H1 (cell line): ENCODE measurements around the gene KCNMA1. TPM values are rescaled to one million over a fixed set of nuclear protein-coding genes. Genes with fewer than 3 reads are reported as not detected.

Experiments
- CTCF ChIA-PET: fragments of 300-600 bp; sonication (Branson Sonifier 250); formaldehyde crosslinking; loops from one replicate; lab custom pipeline; 2021; ENCODE audit not compliant: partially characterized antibody; lab: Charles Lee
- POLR2A ChIA-PET: fragments of 300-600 bp; sonication (Branson Sonifier 250); formaldehyde crosslinking; loops from one replicate; lab custom pipeline; 2021; ENCODE audit warnings: inconsistent platforms; ENCODE audit not compliant: partially characterized antibody; lab: Charles Lee
- DNase-seq, 2 experiments: peaks; one replicate each; pipeline versions ENCODE4 v3.0.0 to v3.0.0-alpha.2; 2010 to 2022; ENCODE audit warnings: low spot score in 2 of 2, low read depth in 1 of 2, mixed read lengths in 1 of 2
- FAIRE-seq: peaks from 2 replicates; lab custom pipeline; 2011; peaks lifted over from hg19 to GRCh38; lab: Jason Lieb, UNC
- H2AFZ ChIP-seq: 2 replicates; pipeline ENCODE4 v1.8.1; 2012; ENCODE audit warnings: low read length, inconsistent platforms
- H2AK5ac ChIP-seq: 2 replicates; pipeline ENCODE4 v1.6.1; 2013; ENCODE audit warnings: low read depth, low read length
- H2BK120ac ChIP-seq: replicated peaks from 2 replicates; pipeline ENCODE3; 2013; ENCODE audit warnings: low read depth, low read length, inconsistent platforms
- H2BK12ac ChIP-seq: 2 replicates; pipeline ENCODE4 v1.6.1; 2013; ENCODE audit warnings: low read depth, low read length
- H2BK15ac ChIP-seq: 2 replicates; pipeline ENCODE4 v1.6.1; 2013; ENCODE audit warnings: low read length
- H2BK20ac ChIP-seq: 2 replicates; pipeline ENCODE4 v1.6.1; 2013; ENCODE audit warnings: low read length
- H2BK5ac ChIP-seq: 2 replicates; pipeline ENCODE4 v1.6.1; 2013; ENCODE audit warnings: low read depth, low read length
- H3K14ac ChIP-seq: 2 replicates; pipeline ENCODE4 v1.6.1; 2013; ENCODE audit warnings: inconsistent platforms; ENCODE audit not compliant: insufficient read length
- H3K18ac ChIP-seq: 2 replicates; pipeline ENCODE4 v1.6.1; 2013; ENCODE audit warnings: low read length; ENCODE audit errors: extremely low read depth
- H3K23ac ChIP-seq: 2 replicates; pipeline ENCODE4 v1.6.1; 2013; ENCODE audit warnings: inconsistent platforms; ENCODE audit not compliant: insufficient read length
- H3K23me2 ChIP-seq: 2 replicates; pipeline ENCODE4 v1.6.1; 2013; ENCODE audit warnings: low read depth, low read length
- H3K27ac ChIP-seq: 2 replicates; pipeline ENCODE4 v1.6.1; 2011; ENCODE audit warnings: low read depth, low read length, inconsistent platforms
- H3K27me3 ChIP-seq, 4 experiments: replicated peaks in 1 of 4; 1 replicate in 1 of 4; 2 replicates in 3 of 4; pipeline versions ENCODE4 v1.6.1 to v1.8.1; 2011 to 2013; ENCODE audit warnings: low read length in 3 of 4, mild to moderate bottlenecking in 3 of 4, inconsistent platforms in 2 of 4, mixed read lengths in 2 of 4, moderate library complexity in 1 of 4; ENCODE audit not compliant: control insufficient read depth in 3 of 4, insufficient read depth in 3 of 4; ENCODE audit errors: extremely low read depth in 1 of 4
- H3K36me3 ChIP-seq, 4 experiments: 2 replicates each; pipeline versions ENCODE4 v1.6.1 to v1.8.1; 2011 to 2013; ENCODE audit warnings: mild to moderate bottlenecking in 4 of 4, low read length in 3 of 4, moderate library complexity in 2 of 4, control low read depth in 1 of 4, inconsistent platforms in 1 of 4; ENCODE audit not compliant: insufficient read depth in 4 of 4, control insufficient read depth in 2 of 4
- H3K4ac ChIP-seq: replicated peaks from 2 replicates; pipeline ENCODE3; 2013; ENCODE audit warnings: low read length, low read depth, mixed read lengths, inconsistent platforms; ENCODE audit not compliant: insufficient read length
- H3K4me1 ChIP-seq, 4 experiments: replicated peaks in 1 of 4; 1 replicate in 1 of 4; 2 replicates in 3 of 4; pipeline versions ENCODE4 v1.6.1 to v1.8.1; 2011 to 2013; ENCODE audit warnings: low read length in 3 of 4, inconsistent platforms in 2 of 4, mixed read lengths in 1 of 4; ENCODE audit not compliant: insufficient read depth in 4 of 4, control insufficient read depth in 3 of 4
- H3K4me2 ChIP-seq, 2 experiments: 2 replicates each; pipeline versions ENCODE4 v1.6.1 to v1.8.1; 2011 to 2013; ENCODE audit warnings: low read depth in 2 of 2, low read length in 2 of 2, control low read depth in 1 of 2, inconsistent platforms in 1 of 2, mild to moderate bottlenecking in 1 of 2; ENCODE audit not compliant: insufficient read depth in 1 of 2
- H3K4me3 ChIP-seq, 4 experiments: fragments of 200-600, 300-600 bp in 1 of 4; sonication (generic), shearing (Covaris generic), sonication (Bioruptor Twin) in 1 of 4; 2 replicates each; pipeline versions ENCODE4 v1.5.1 to v1.8.1; 2011 to 2016; ENCODE audit warnings: low read length in 4 of 4, low read depth in 3 of 4, control low read depth in 2 of 4, inconsistent platforms in 2 of 4, mild to moderate bottlenecking in 2 of 4, mixed read lengths in 1 of 4, moderate library complexity in 1 of 4; ENCODE audit not compliant: insufficient read depth in 2 of 4; ENCODE audit errors: extremely low read depth in 1 of 4
- H3K56ac ChIP-seq: replicated peaks from 2 replicates; pipeline ENCODE3; 2013; ENCODE audit warnings: low read depth, mild to moderate bottlenecking, mixed read lengths, low read length, inconsistent platforms; ENCODE audit not compliant: insufficient read length
- H3K79me1 ChIP-seq: 2 replicates; pipeline ENCODE4 v1.6.1; 2013; ENCODE audit warnings: low read depth, low read length, control low read depth
- H3K79me2 ChIP-seq, 2 experiments: 2 replicates each; pipeline versions ENCODE4 v1.6.1 to v1.8.1; 2012 to 2013; ENCODE audit warnings: low read length in 2 of 2, mild to moderate bottlenecking in 2 of 2, inconsistent platforms in 1 of 2; ENCODE audit not compliant: insufficient read depth in 2 of 2, control insufficient read depth in 1 of 2
- H3K9ac ChIP-seq, 4 experiments: replicated peaks in 1 of 4; 1 replicate in 1 of 4; 2 replicates in 3 of 4; pipeline versions ENCODE4 v1.6.1 to v1.8.1; 2011 to 2013; ENCODE audit warnings: low read depth in 3 of 4, low read length in 3 of 4, control low read depth in 2 of 4, mild to moderate bottlenecking in 2 of 4, moderate library complexity in 2 of 4, inconsistent platforms in 1 of 4; ENCODE audit errors: extremely low read depth in 1 of 4
- H3K9me3 ChIP-seq, 2 experiments: 2 replicates each; pipeline versions ENCODE4 v1.6.1 to v1.8.1; 2012 to 2013; ENCODE audit warnings: mild to moderate bottlenecking in 2 of 2, moderate library complexity in 2 of 2, control low read depth in 1 of 2, inconsistent platforms in 1 of 2, low read depth in 1 of 2, low read length in 1 of 2, mixed read lengths in 1 of 2; ENCODE audit not compliant: insufficient read depth in 2 of 2
- H4K20me1 ChIP-seq, 2 experiments: replicated peaks in 1 of 2; 2 replicates each; pipeline versions ENCODE3 to v1.8.1; 2011 to 2013; ENCODE audit warnings: inconsistent platforms in 2 of 2, low read length in 2 of 2, mild to moderate bottlenecking in 1 of 2; ENCODE audit not compliant: insufficient read depth in 2 of 2, control insufficient read depth in 1 of 2
- H4K5ac ChIP-seq: 2 replicates; pipeline ENCODE4 v1.6.1; 2013; ENCODE audit warnings: low read length, low read depth, mixed read lengths, inconsistent platforms; ENCODE audit not compliant: insufficient read length
- H4K8ac ChIP-seq: 2 replicates; pipeline ENCODE4 v1.8.0; 2013; ENCODE audit warnings: mild to moderate bottlenecking, moderate library complexity, low read length, inconsistent platforms; ENCODE audit not compliant: insufficient read depth; ENCODE audit errors: extremely low read depth
- H4K91ac ChIP-seq: replicated peaks from 2 replicates; pipeline ENCODE3; 2013; ENCODE audit warnings: low read length, mixed read lengths, inconsistent platforms; ENCODE audit not compliant: insufficient read length
- SAP30 ChIP-seq: fragments of 300-600 bp; sonication (generic); IDR thresholded peaks from 2 replicates; pipeline ENCODE4 v1.7.1; 2012; ENCODE audit warnings: low read length, moderate library complexity, mild to moderate bottlenecking, inconsistent platforms; ENCODE audit not compliant: insufficient read depth, insufficient replicate concordance
- SP1 ChIP-seq: IDR thresholded peaks from 2 replicates; pipeline ENCODE4 v1.6.1; 2011; ENCODE audit warnings: low read depth, low read length
- WGBS, 2 experiments: shearing (Covaris generic) in 1 of 2; methylation state at CpG; one replicate each; pipeline versions ENCODE4 v1.1.6 to v1.1.7; 2013 to 2015; ENCODE audit warnings: low lambda C conversion rate in 2 of 2, mixed read lengths in 2 of 2, inconsistent platforms in 1 of 2, low coverage in 1 of 2, missing lambda C conversion rate in 1 of 2; ENCODE audit not compliant: insufficient replicate concordance in 2 of 2, insufficient coverage in 1 of 2, insufficient read length in 1 of 2; ENCODE audit errors: extremely low coverage in 1 of 2, missing lambda C conversion rate in 1 of 2; 5-methylcytosine and 5-hydroxymethylcytosine counted together
- polyA plus RNA-seq, 7 experiments: library from polyadenylated mRNA; depleted of rRNA in 3 of 7; stranded (reverse) in 5 of 7; unstranded in 2 of 7; fragments of >200 nt in 5 of 7; fragments of 200-250 nt in 2 of 7; gene quantifications; 1 replicate in 5 of 7; 2 replicates in 1 of 7; 4 replicates in 1 of 7; pipeline versions ENCODE4 v1.2.1 to v1.2.3, GENCODE V29; 2011 to 2013; ENCODE audit warnings: missing spikeins in 2 of 7, mixed read lengths in 2 of 7
- total RNA-seq: library from RNA; stranded (reverse); fragmentation: NEBNext Ultra II Directional; extraction: Animal tissue kit (Norgen Biotek cat#: 25700); gene quantifications from 2 replicates; pipeline ENCODE4 v1.2.1, GENCODE V29; 2021

The KCNMA1 gene
- total and polyA plus RNA-seq, 2 of the 8 experiments (the other 6 are each of a cell fraction or from before 2014, with no cell fraction given) = 10.2 to 11.1 TPM

DNA sequence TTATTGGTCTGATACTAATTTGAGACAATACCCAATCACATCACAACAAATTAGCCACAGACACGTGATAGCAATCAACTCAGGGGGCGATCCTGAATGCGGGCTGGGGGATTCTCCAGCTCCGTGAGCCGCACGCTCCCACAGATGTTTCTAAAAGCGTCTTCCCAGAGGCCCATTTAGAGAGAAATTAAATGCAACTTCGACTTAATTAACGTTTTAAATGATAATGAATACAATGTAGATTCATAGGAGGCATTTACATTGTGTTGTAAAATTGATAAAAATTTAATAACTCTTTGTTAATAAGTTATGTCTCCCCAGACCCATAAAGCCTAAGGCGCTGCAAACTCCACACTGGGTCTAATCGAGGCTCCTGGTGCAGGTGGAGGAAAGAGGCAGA lies 642.6 kb downstream of the KCNMA1 start:
- Histone ChIP-seq H3K79me2 (no peaks in the 10 kb centered on the region), H4K20me1 (no peaks in the 10 kb centered on the region), H2BK5ac (no peak overlapping the region), H3K14ac (no peak overlapping the region), H3K79me1 (no peaks in the 10 kb centered on the region), H4K5ac (no peak overlapping the region), H3K4me3 (no peak overlapping the region), H3K23ac (no peak overlapping the region), H3K27ac (no peak overlapping the region), H2AK5ac (no peak overlapping the region), H3K4ac (no peak overlapping the region), H3K9ac (no peak overlapping the region), H2BK12ac (no peak overlapping the region), H3K18ac (no peak overlapping the region), H2AFZ (no peak overlapping the region), H3K36me3 (no peaks in the 10 kb centered on the region), H4K8ac (no peak overlapping the region), H2BK15ac (no peak overlapping the region), H3K23me2 (no peaks in the 10 kb centered on the region), H4K91ac (no peak overlapping the region), H3K4me1 (peaks cover 0 to 4% (median 0%) of the 10 kb centered on the region in 4 experiments; a peak in 1 of 7 replicates), H2BK20ac (no peak overlapping the region), H3K4me2 (no peak overlapping the region), H2BK120ac (no peak overlapping the region), H3K27me3 (no peaks in the 10 kb centered on the region), H3K56ac (no peak overlapping the region), H3K9me3 (no peaks in the 10 kb centered on the region)
- no peak for TF ChIP-seq SP1
- no peak for TF ChIP-seq SAP30
- WGBS, 2 experiments = 92% methylated on average over 11 of the region's 11 CpGs; no CpG with 5 or more reads in 1 of the 2 experiments
- no peak for DNase-seq
- CTCF ChIA-PET = interaction anchor here (1.1 kb wide), 1 partner anchor 10 kb away, joined by 4 read pairs; no protein-coding TSS in a partner anchor
- no peak for FAIRE-seq
- POLR2A ChIA-PET = no interaction called here
